Measurements from ENCODE around the gene LSM8.

The LSM8 gene

GRCh38 chr7:118185163-118185860 lies 1.3 kb downstream of the LSM8 start (continued):
- TF ChIP-seq ZNF366 (tag by site-specific recombination; conservative IDR thresholded peaks at IDR 0.05) (no peak), KLF10 (tag by site-specific recombination; IDR thresholded peaks at IDR 0.05) (no peak), PRDM6 (tag by site-specific recombination; IDR thresholded peaks at IDR 0.05) (peak; percentile 54), ZNF585B (tag by site-specific recombination; IDR thresholded peaks at IDR 0.05) (no peak), ZNF274 (IDR thresholded peaks at IDR 0.05; ENCODE audit: low read length) (no peak), ZNF274 (tag by site-specific recombination; IDR thresholded peaks at IDR 0.05; ENCODE audit: borderline replicate concordance) (no peak), REPIN1 (tag by site-specific recombination; IDR thresholded peaks at IDR 0.05; ENCODE audit: low read depth) (no peak), ZNF202 (tag by site-specific recombination; IDR thresholded peaks at IDR 0.05; ENCODE audit: borderline replicate concordance) (no peak)
- TF ChIP-seq, protein P1, sequence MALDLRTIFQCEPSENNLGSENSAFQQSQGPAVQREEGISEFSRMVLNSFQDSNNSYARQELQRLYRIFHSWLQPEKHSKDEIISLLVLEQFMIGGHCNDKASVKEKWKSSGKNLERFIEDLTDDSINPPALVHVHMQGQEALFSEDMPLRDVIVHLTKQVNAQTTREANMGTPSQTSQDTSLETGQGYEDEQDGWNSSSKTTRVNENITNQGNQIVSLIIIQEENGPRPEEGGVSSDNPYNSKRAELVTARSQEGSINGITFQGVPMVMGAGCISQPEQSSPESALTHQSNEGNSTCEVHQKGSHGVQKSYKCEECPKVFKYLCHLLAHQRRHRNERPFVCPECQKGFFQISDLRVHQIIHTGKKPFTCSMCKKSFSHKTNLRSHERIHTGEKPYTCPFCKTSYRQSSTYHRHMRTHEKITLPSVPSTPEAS (tag by site-specific recombination; IDR thresholded peaks at IDR 0.05) = no peak
- TF ChIP-seq, protein P2, sequence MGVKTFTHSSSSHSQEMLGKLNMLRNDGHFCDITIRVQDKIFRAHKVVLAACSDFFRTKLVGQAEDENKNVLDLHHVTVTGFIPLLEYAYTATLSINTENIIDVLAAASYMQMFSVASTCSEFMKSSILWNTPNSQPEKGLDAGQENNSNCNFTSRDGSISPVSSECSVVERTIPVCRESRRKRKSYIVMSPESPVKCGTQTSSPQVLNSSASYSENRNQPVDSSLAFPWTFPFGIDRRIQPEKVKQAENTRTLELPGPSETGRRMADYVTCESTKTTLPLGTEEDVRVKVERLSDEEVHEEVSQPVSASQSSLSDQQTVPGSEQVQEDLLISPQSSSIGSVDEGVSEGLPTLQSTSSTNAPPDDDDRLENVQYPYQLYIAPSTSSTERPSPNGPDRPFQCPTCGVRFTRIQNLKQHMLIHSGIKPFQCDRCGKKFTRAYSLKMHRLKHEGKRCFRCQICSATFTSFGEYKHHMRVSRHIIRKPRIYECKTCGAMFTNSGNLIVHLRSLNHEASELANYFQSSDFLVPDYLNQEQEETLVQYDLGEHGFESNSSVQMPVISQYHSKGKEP (tag by site-specific recombination; IDR thresholded peaks at IDR 0.05) = peak; percentile 45
- TF ChIP-seq, protein P3, sequence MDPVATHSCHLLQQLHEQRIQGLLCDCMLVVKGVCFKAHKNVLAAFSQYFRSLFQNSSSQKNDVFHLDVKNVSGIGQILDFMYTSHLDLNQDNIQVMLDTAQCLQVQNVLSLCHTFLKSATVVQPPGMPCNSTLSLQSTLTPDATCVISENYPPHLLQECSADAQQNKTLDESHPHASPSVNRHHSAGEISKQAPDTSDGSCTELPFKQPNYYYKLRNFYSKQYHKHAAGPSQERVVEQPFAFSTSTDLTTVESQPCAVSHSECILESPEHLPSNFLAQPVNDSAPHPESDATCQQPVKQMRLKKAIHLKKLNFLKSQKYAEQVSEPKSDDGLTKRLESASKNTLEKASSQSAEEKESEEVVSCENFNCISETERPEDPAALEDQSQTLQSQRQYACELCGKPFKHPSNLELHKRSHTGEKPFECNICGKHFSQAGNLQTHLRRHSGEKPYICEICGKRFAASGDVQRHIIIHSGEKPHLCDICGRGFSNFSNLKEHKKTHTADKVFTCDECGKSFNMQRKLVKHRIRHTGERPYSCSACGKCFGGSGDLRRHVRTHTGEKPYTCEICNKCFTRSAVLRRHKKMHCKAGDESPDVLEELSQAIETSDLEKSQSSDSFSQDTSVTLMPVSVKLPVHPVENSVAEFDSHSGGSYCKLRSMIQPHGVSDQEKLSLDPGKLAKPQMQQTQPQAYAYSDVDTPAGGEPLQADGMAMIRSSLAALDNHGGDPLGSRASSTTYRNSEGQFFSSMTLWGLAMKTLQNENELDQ (tag by site-specific recombination; IDR thresholded peaks at IDR 0.05; ENCODE audit: low read depth) = no peak
- TF ChIP-seq, protein P4, sequence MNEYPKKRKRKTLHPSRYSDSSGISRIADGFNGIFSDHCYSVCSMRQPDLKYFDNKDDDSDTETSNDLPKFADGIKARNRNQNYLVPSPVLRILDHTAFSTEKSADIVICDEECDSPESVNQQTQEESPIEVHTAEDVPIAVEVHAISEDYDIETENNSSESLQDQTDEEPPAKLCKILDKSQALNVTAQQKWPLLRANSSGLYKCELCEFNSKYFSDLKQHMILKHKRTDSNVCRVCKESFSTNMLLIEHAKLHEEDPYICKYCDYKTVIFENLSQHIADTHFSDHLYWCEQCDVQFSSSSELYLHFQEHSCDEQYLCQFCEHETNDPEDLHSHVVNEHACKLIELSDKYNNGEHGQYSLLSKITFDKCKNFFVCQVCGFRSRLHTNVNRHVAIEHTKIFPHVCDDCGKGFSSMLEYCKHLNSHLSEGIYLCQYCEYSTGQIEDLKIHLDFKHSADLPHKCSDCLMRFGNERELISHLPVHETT (tag by site-specific recombination; IDR thresholded peaks at IDR 0.05) = no peak; the same call in 1 of the 2 replicates

DNA sequence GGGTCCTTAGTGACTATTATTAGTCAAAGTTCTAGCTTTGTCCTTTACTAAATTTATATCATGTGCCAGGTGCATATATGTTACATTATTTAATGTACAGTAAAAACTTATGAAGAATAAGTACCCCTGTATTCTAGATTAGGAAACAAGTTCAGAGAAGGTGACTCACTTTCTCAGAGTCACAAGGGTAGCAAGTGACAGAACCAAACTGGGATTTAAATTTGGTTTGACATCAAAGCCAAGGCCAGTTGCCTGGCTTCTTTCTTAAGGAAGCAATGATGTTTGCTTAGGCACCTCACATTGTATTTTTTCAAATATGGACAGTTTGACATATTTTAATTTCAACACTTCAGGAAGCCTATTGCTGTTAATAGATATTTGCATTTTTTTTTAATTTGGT lies 2.5 kb downstream of the LSM8 start:
- no peaks in the 10 kb centered on the region; the same call in 1 of the 2 replicates for H3K4me1 ChIP-seq (ENCODE audit: control insufficient read depth, insufficient read depth, low read length)
- TF ChIP-seq, protein P5, sequence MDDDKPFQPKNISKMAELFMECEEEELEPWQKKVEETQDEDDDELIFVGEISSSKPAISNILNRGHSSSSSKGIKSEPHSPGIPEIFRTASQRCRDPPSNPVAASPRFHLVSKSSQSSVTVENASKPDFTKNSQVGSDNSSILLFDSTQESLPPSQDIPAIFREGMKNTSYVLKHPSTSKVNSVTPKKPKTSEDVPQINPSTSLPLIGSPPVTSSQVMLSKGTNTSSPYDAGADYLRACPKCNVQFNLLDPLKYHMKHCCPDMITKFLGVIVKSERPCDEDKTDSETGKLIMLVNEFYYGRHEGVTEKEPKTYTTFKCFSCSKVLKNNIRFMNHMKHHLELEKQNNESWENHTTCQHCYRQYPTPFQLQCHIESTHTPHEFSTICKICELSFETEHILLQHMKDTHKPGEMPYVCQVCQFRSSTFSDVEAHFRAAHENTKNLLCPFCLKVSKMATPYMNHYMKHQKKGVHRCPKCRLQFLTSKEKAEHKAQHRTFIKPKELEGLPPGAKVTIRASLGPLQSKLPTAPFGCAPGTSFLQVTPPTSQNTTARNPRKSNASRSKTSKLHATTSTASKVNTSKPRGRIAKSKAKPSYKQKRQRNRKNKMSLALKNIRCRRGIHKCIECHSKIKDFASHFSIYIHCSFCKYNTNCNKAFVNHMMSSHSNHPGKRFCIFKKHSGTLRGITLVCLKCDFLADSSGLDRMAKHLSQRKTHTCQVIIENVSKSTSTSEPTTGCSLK (tag by site-specific recombination; IDR thresholded peaks at IDR 0.05) = no peak
- no peak for TF ChIP-seq ZNF2 (tag by site-specific recombination; IDR thresholded peaks at IDR 0.05)
- TF ChIP-seq EGR2 (tag by site-specific recombination; IDR thresholded peaks at IDR 0.05; ENCODE audit: low read depth) = no peak
- no peak overlapping the region for H3K4me3 ChIP-seq (ENCODE audit: low read depth, low read length)
- POLR2A ChIA-PET = no interaction called here
- peaks cover 33 to 40% of the 10 kb centered on the region in 2 experiments for H3K36me3 ChIP-seq (ENCODE audit: control insufficient read depth in 2 of 2, insufficient read depth in 1 of 2, low read length in 2 of 2)
- no peaks in the 10 kb centered on the region for H3K9me3 ChIP-seq (ENCODE audit: control insufficient read depth, insufficient read depth, low read depth, low read length)
- CTCF ChIA-PET = interaction anchor here (3.4 kb wide), 1 partner anchor 9 kb away, joined by 15 read pairs; no protein-coding TSS in a partner anchor
- H3K27ac ChIP-seq (ENCODE audit: extremely low read depth, low read depth, low read length) = no peak overlapping the region
